ENCODE results near the gene SPTBN2.

The SPTBN2 gene

GRCh38 chr11:66728693-66729385 lies at the start of gene SPTBN2:
Gene SPTBN2 (minus strand): TSS chr11:66729216. CDS start chr11:66721240, 7,976 bp downstream.
- Histone ChIP-seq H3K9ac (peak within 1 kb of the TSS; percentile 60 to 91 (median 77); a peak in 21 of 22 replicates), H3K27me3 (peaks cover 0 to 33% (median 8%) of the 10 kb centered on the region in 11 experiments; a peak in 12 of 22 replicates)

DNA sequence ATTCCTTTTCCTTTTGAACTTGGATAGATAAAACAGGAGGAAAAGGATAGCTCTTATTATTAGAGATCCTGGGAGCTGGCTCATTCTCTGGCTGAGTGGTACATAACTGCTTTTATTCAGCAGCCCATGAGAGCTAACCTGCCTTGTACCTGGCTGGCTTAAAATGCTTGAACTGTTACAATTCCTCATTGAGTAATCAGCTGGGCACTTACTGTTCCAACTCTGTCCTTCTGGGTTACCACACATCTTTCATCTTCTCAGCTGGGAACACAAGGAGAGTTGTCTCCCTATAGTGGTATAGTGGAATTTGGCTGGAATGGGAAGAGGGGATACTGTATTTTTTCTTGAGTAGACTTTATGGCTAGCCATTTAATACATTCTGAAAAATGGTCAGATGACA lies 39.8 kb upstream of the SPTBN2 start:
- H3K27ac ChIP-seq: no peak overlapping the region
- no peak overlapping the region for H3K4me3 ChIP-seq
- H3K9ac ChIP-seq: no peak overlapping the region
- H3K4me2 ChIP-seq: no peak overlapping the region
- no peaks in the 10 kb centered on the region for H3K9me3 ChIP-seq (replicated peaks in 1 of 11)
- no peaks in the 10 kb centered on the region for H4K20me1 ChIP-seq
- peaks cover 0 to 11% (median 7%) of the 10 kb centered on the region in 10 experiments; a peak in 9 of 20 replicates for H3K4me1 ChIP-seq
- no peaks in the 10 kb centered on the region for H3K27me3 ChIP-seq
- no peak for TF ChIP-seq Cebpa-rat (IDR thresholded peaks at IDR 0.05)
- H3K36me3 ChIP-seq: peaks cover 0 to 18% (median 0%) of the 10 kb centered on the region in 11 experiments; a peak in 3 of 22 replicates

More at GRCh38 chr11:66728693-66729385, at the start of gene SPTBN2:
- H3K9me3 ChIP-seq (replicated peaks in 1 of 11): no peaks in the 10 kb centered on the region
- H3K36me3 ChIP-seq: peaks cover 0 to 13% (median 0%) of the 10 kb centered on the region in 11 experiments; a peak in 2 of 22 replicates
- H3K4me3 ChIP-seq: peak within 1 kb of the TSS; percentile 55 to 84 (median 76)
- H3K4me1 ChIP-seq: peaks cover 7 to 45% (median 40%) of the 10 kb centered on the region in 10 experiments; a peak in 19 of 20 replicates
- no peak for TF ChIP-seq Cebpa-rat (IDR thresholded peaks at IDR 0.05)
- peaks cover 0 to 33% (median 0%) of the 10 kb centered on the region in 11 experiments; a peak in 9 of 22 replicates for H4K20me1 ChIP-seq
- H3K4me2 ChIP-seq: peak within 1 kb of the TSS; percentile 93 to 99 (median 95)
- peak within 1 kb of the TSS in 9 of 11 experiments; percentile 35 to 69 (median 59); a peak in 14 of 22 replicates for H3K27ac ChIP-seq

DNA sequence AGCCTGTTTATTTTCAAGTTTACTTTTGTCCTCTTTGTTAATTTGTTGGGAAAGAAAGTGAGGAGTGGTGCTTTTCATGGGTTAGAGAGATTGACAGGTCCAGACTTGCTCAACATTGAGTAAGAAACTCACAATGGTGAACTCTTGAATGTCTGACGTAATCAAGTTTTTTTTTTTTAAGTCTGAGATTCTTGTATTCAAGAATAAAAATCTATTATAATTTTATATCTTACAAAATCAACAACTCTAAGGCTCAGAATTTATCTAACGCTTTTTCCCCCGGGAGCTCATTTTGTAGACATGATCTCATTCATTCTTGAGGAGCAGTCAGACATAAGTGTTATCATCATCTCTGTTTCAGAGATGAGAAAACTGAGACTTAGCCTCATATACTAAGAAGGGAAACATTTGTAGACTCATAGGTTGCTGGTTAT lies 39.1 kb upstream of the SPTBN2 start:
- Histone ChIP-seq H3K27ac (no peak overlapping the region), H3K9me3 (replicated peaks in 1 of 11) (no peaks in the 10 kb centered on the region), H3K9ac (no peak overlapping the region), H3K36me3 (peaks cover 0 to 18% (median 7%) of the 10 kb centered on the region in 11 experiments; a peak in 7 of 22 replicates), H4K20me1 (no peaks in the 10 kb centered on the region), H3K4me2 (no peak overlapping the region), H3K4me1 (peaks cover 0 to 4% (median 2%) of the 10 kb centered on the region in 10 experiments; a peak in 8 of 20 replicates), H3K4me3 (no peak overlapping the region), H3K27me3 (no peaks in the 10 kb centered on the region)
- no peak for TF ChIP-seq Cebpa-rat (IDR thresholded peaks at IDR 0.05)

GRCh38 chr11:66767666-66768065 lies 38.6 kb upstream of the SPTBN2 start:
- Histone ChIP-seq H4K20me1 (no peaks in the 10 kb centered on the region), H3K9me3 (replicated peaks in 1 of 11) (no peaks in the 10 kb centered on the region), H3K36me3 (peaks cover 0 to 22% (median 11%) of the 10 kb centered on the region in 11 experiments; a peak in 10 of 22 replicates), H3K27me3 (no peaks in the 10 kb centered on the region), H3K4me1 (no peaks in the 10 kb centered on the region), H3K27ac (no peak overlapping the region), H3K4me2 (no peak overlapping the region), H3K4me3 (no peak overlapping the region), H3K9ac (no peak overlapping the region)
- TF ChIP-seq Cebpa-rat (IDR thresholded peaks at IDR 0.05): no peak

DNA sequence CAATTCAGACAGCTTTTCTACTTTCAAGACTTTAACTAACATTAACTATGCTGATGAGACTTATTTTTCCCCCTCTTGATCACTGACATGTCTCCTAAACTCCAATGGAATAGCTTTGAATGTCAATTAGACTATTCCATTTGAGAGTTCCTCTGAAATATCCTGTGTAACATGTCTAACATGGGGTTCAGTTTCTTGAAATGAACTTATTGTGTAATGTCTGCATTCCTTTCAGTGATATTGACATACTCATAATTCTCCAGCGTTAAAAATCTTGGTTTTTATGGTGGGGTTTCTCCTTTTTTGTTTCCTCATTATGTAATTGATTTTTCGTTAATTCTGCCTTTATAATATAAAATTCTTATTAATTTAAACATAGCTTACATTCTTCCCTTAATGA lies 37.7 kb upstream of the SPTBN2 start:
- no peaks in the 10 kb centered on the region for H3K27me3 ChIP-seq
- no peak overlapping the region for H3K27ac ChIP-seq
- no peak overlapping the region for H3K9ac ChIP-seq
- H3K9me3 ChIP-seq (replicated peaks in 1 of 11): no peaks in the 10 kb centered on the region
- H3K4me2 ChIP-seq: no peak overlapping the region
- H3K4me3 ChIP-seq: no peak overlapping the region
- H4K20me1 ChIP-seq: no peaks in the 10 kb centered on the region
- H3K36me3 ChIP-seq: peaks cover 5 to 32% (median 20%) of the 10 kb centered on the region in 11 experiments; a peak in 19 of 22 replicates
- TF ChIP-seq Cebpa-rat (IDR thresholded peaks at IDR 0.05): no peak
- no peaks in the 10 kb centered on the region for H3K4me1 ChIP-seq

GRCh38 chr11:66762088-66762487 lies 33.1 kb upstream of the SPTBN2 start:
- Histone ChIP-seq H3K36me3 (peaks cover 7 to 44% (median 31%) of the 10 kb centered on the region in 11 experiments; a peak in 21 of 22 replicates), H3K27ac (no peak overlapping the region), H3K9ac (no peak overlapping the region), H3K4me1 (no peaks in the 10 kb centered on the region), H3K4me2 (no peak overlapping the region), H4K20me1 (no peaks in the 10 kb centered on the region), H3K9me3 (replicated peaks in 1 of 11) (no peaks in the 10 kb centered on the region), H3K4me3 (no peak overlapping the region), H3K27me3 (no peaks in the 10 kb centered on the region)
- no peak for TF ChIP-seq Cebpa-rat (IDR thresholded peaks at IDR 0.05)

GRCh38 chr11:66752148-66752547 lies 23.1 kb upstream of the SPTBN2 start:
- no peak overlapping the region for H3K27ac ChIP-seq
- H3K4me3 ChIP-seq: no peak overlapping the region
- no peak for TF ChIP-seq Cebpa-rat (IDR thresholded peaks at IDR 0.05)
- peaks cover 0 to 5% (median 0%) of the 10 kb centered on the region in 10 experiments; a peak in 2 of 20 replicates for H3K4me1 ChIP-seq
- H3K9ac ChIP-seq: no peak overlapping the region
- H3K9me3 ChIP-seq (replicated peaks in 1 of 11): no peaks in the 10 kb centered on the region
- no peaks in the 10 kb centered on the region for H3K27me3 ChIP-seq
- no peaks in the 10 kb centered on the region; a peak in 1 of 22 replicates for H3K36me3 ChIP-seq
- no peaks in the 10 kb centered on the region for H4K20me1 ChIP-seq
- no peak overlapping the region for H3K4me2 ChIP-seq

GRCh38 chr11:66749091-66749490 lies 20.1 kb upstream of the SPTBN2 start:
- no peaks in the 10 kb centered on the region for H3K9me3 ChIP-seq (replicated peaks in 1 of 11)
- no peak overlapping the region for H3K27ac ChIP-seq
- H3K27me3 ChIP-seq: no peaks in the 10 kb centered on the region
- H3K4me3 ChIP-seq: no peak overlapping the region
- H3K36me3 ChIP-seq: no peaks in the 10 kb centered on the region; a peak in 1 of 22 replicates
- no peak for TF ChIP-seq Cebpa-rat (IDR thresholded peaks at IDR 0.05)
- H4K20me1 ChIP-seq: no peaks in the 10 kb centered on the region; a peak in 1 of 22 replicates
- peaks cover 6 to 11% (median 8%) of the 10 kb centered on the region in 10 experiments; a peak in 18 of 20 replicates for H3K4me1 ChIP-seq
- H3K4me2 ChIP-seq: no peak overlapping the region
- H3K9ac ChIP-seq: no peak overlapping the region

DNA sequence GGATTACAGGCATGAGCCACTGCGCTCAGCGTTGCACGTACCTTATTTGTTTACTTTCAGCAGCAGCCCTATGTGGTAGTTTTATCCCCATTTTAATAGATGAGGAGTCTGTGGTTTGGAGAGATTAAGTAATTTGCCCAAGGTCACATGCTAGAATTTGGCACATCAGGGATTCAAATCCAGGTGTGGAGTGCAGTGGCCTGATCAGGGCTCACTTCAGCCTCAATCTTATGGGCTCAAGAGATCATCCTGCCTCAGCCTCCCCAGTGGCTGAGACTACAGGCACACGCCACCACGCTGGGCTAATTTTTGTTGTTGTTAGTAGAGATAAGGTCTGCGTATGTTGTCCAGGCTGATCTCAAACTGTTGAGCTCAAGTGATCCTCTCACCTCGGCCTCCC lies 18.5 kb upstream of the SPTBN2 start:
- H3K27ac ChIP-seq: no peak overlapping the region
- no peaks in the 10 kb centered on the region; a peak in 1 of 22 replicates for H3K36me3 ChIP-seq
- H3K4me2 ChIP-seq: no peak overlapping the region
- peak overlapping the region in 1 of 11 experiments; percentile 38; a peak in 1 of 22 replicates for H3K9ac ChIP-seq
- H3K27me3 ChIP-seq: no peaks in the 10 kb centered on the region
- no peaks in the 10 kb centered on the region; a peak in 1 of 22 replicates for H4K20me1 ChIP-seq
- peaks cover 11 to 21% (median 16%) of the 10 kb centered on the region in 10 experiments; a peak in 19 of 20 replicates for H3K4me1 ChIP-seq
- peaks cover 0 to 3% (median 0%) of the 10 kb centered on the region in 11 experiments; a peak in 4 of 22 replicates for H3K9me3 ChIP-seq (replicated peaks in 1 of 11)
- no peak overlapping the region for H3K4me3 ChIP-seq
- TF ChIP-seq Cebpa-rat (IDR thresholded peaks at IDR 0.05): no peak
